HepG2 (cell line): ENCODE data around the gene IRX3. TPM values are rescaled to one million over a fixed set of nuclear protein-coding genes. Genes with fewer than 3 reads are reported as not detected.

ENCODE experiments used
- CBX1 ChIP-seq: IDR thresholded peaks from one replicate; pipeline ENCODE4 v1.6.1; 2016; ENCODE audit warnings: antibody characterized with exemption, low read depth
- HOXA5 ChIP-seq: sonication (generic); formaldehyde crosslinking; IDR thresholded peaks from 2 replicates; pipeline ENCODE4 v1.4.0; 2020; ENCODE audit warnings: missing genetic modification reagents
- IKZF1 ChIP-seq: fragments of 450-650 bp; IDR thresholded peaks from 2 replicates; pipeline ENCODE4 v1.7.1; 2016
- MEIS1 ChIP-seq: sonication (generic); formaldehyde crosslinking; IDR thresholded peaks from 2 replicates; pipeline ENCODE4 v1.9.0; 2021; ENCODE audit warnings: mild to moderate bottlenecking, missing genetic modification reagents, moderate library complexity, borderline replicate concordance
- NR2F2 ChIP-seq: IDR thresholded peaks from 2 replicates; pipeline ENCODE4 v1.6.1; 2012; ENCODE audit warnings: low read depth, inconsistent platforms, borderline replicate concordance
- RARA ChIP-seq: IDR thresholded peaks from 2 replicates; pipeline ENCODE4 v1.6.1; 2016; ENCODE audit warnings: missing genetic modification reagents, missing compliant biosample characterization
- RBM39 ChIP-seq: fragments of 200-400 bp; formaldehyde crosslinking; IDR thresholded peaks from one replicate; pipeline ENCODE4 v1.6.1; 2018; ENCODE audit warnings: antibody characterized with exemption, mild to moderate bottlenecking, low read depth, low read length; ENCODE audit not compliant: poor library complexity, severe bottlenecking
- RNF2 ChIP-seq: fragments of 450-650 bp; conservative IDR thresholded peaks from 2 replicates; pipeline ENCODE4 v1.6.1; 2016; ENCODE audit warnings: low read depth
- SIN3A ChIP-seq: IDR thresholded peaks from 2 replicates; pipeline ENCODE4 v1.6.1; 2011; ENCODE audit warnings: low read depth, mild to moderate bottlenecking, control low read depth, low read length, borderline replicate concordance
- SIN3B ChIP-seq: fragments of 150-350 bp; IDR thresholded peaks from 2 replicates; pipeline ENCODE4 v1.6.1; 2014; ENCODE audit warnings: low read length
- SNRNP70 ChIP-seq: fragments of 200-400 bp; formaldehyde crosslinking; IDR thresholded peaks from 2 replicates; pipeline ENCODE4 v1.6.1; 2017; ENCODE audit warnings: mild to moderate bottlenecking, low read depth, low read length, moderate library complexity
- TBL1XR1 ChIP-seq: fragments of 150-350 bp; IDR thresholded peaks from 2 replicates; pipeline ENCODE4 v1.6.1; 2014; ENCODE audit warnings: borderline replicate concordance, low read length; ENCODE audit not compliant: partially characterized antibody
- YY1 ChIP-seq: IDR thresholded peaks from 2 replicates; pipeline ENCODE4 v1.6.1; 2011; ENCODE audit warnings: low read length, low read depth, moderate library complexity, mild to moderate bottlenecking; ENCODE audit not compliant: insufficient read depth, insufficient replicate concordance
- ZC3H4 ChIP-seq: sonication (generic); formaldehyde crosslinking; IDR thresholded peaks from 2 replicates; pipeline ENCODE4 v1.4.0; 2020; ENCODE audit warnings: missing genetic modification reagents, borderline replicate concordance
- ZFP82 ChIP-seq: sonication (generic); formaldehyde crosslinking; IDR thresholded peaks from 2 replicates; pipeline ENCODE4 v1.5.1; 2020; ENCODE audit warnings: mild to moderate bottlenecking, missing genetic modification reagents, borderline replicate concordance
- ZNF207 ChIP-seq: fragments of 450-650 bp; IDR thresholded peaks from 2 replicates; pipeline ENCODE4 v1.6.1; 2016; ENCODE audit warnings: antibody characterized with exemption, borderline replicate concordance
- ZNF296 ChIP-seq: sonication (generic); formaldehyde crosslinking; conservative IDR thresholded peaks from 2 replicates; pipeline ENCODE4 v1.5.0; 2020; ENCODE audit warnings: mild to moderate bottlenecking, missing genetic modification reagents
- ZNF550 ChIP-seq: sonication (generic); formaldehyde crosslinking; IDR thresholded peaks from 2 replicates; pipeline ENCODE4 v1.4.0; 2020; ENCODE audit warnings: mild to moderate bottlenecking, missing genetic modification reagents, borderline replicate concordance
- ZNF556 ChIP-seq: sonication (generic); formaldehyde crosslinking; IDR thresholded peaks from 2 replicates; pipeline ENCODE4 v1.4.0; 2020; ENCODE audit warnings: mild to moderate bottlenecking, missing genetic modification reagents, borderline replicate concordance
- ZNF569 ChIP-seq: sonication (generic); formaldehyde crosslinking; IDR thresholded peaks from 2 replicates; pipeline ENCODE4 v1.5.0; 2020; ENCODE audit warnings: mild to moderate bottlenecking, missing genetic modification reagents, moderate library complexity, borderline replicate concordance
- ZNF570 ChIP-seq: sonication (generic); formaldehyde crosslinking; IDR thresholded peaks from 2 replicates; pipeline ENCODE4 v1.4.0; 2020; ENCODE audit warnings: mild to moderate bottlenecking, missing genetic modification reagents, borderline replicate concordance
- ZSCAN9 ChIP-seq: IDR thresholded peaks from 2 replicates; pipeline ENCODE4 v1.6.1; 2016; ENCODE audit warnings: borderline replicate concordance
- polyA plus RNA-seq, 8 experiments: library from polyadenylated mRNA; depleted of rRNA in 3 of 8; stranded (reverse) in 7 of 8; unstranded in 1 of 8; fragments of >200 nt; fragmentation: Illumina TruSeq in 4 of 8; extraction: Trizol in 4 of 8; gene quantifications; 2 replicates each; pipeline versions ENCODE4 v1.2.1 to v1.2.3, GENCODE V29; 2011 to 2016; ENCODE audit warnings: low read depth in 4 of 8, missing spikeins in 1 of 8, mixed read lengths in 1 of 8; ENCODE audit not compliant: insufficient read depth in 1 of 8
- total RNA-seq, 5 experiments: library from RNA; depleted of rRNA; stranded (reverse); fragments of >200 nt; fragmentation: Illumina TruSeq; extraction: Trizol; gene quantifications; 2 replicates each; pipeline ENCODE4 v1.2.3, GENCODE V29; 2016; ENCODE audit warnings: low read depth in 1 of 5
- TF ChIP-seq, protein P1 (sequence below): sonication (generic); formaldehyde crosslinking; IDR thresholded peaks from 2 replicates; pipeline ENCODE4 v1.4.0; 2020; ENCODE audit warnings: mild to moderate bottlenecking, missing genetic modification reagents
- TF ChIP-seq, protein P2 (sequence below): sonication (generic); formaldehyde crosslinking; IDR thresholded peaks from 2 replicates; pipeline ENCODE4 v1.4.0; 2020; ENCODE audit warnings: mild to moderate bottlenecking, missing genetic modification reagents
- TF ChIP-seq, protein P3 (sequence below): sonication (generic); formaldehyde crosslinking; IDR thresholded peaks from 2 replicates; pipeline ENCODE4 v1.5.1; 2020; ENCODE audit warnings: missing genetic modification reagents, mild to moderate bottlenecking, borderline replicate concordance
- TF ChIP-seq, protein P4 (sequence below): sonication (generic); formaldehyde crosslinking; IDR thresholded peaks from 2 replicates; pipeline ENCODE4 v1.5.0; 2020; ENCODE audit warnings: mild to moderate bottlenecking, missing genetic modification reagents

IRX3 gene
- total and polyA plus RNA-seq, 2 of the 13 experiments (the other 11 are each of a cell fraction or from before 2014, with no cell fraction given) = 9.2 to 16.4 TPM

DNA sequence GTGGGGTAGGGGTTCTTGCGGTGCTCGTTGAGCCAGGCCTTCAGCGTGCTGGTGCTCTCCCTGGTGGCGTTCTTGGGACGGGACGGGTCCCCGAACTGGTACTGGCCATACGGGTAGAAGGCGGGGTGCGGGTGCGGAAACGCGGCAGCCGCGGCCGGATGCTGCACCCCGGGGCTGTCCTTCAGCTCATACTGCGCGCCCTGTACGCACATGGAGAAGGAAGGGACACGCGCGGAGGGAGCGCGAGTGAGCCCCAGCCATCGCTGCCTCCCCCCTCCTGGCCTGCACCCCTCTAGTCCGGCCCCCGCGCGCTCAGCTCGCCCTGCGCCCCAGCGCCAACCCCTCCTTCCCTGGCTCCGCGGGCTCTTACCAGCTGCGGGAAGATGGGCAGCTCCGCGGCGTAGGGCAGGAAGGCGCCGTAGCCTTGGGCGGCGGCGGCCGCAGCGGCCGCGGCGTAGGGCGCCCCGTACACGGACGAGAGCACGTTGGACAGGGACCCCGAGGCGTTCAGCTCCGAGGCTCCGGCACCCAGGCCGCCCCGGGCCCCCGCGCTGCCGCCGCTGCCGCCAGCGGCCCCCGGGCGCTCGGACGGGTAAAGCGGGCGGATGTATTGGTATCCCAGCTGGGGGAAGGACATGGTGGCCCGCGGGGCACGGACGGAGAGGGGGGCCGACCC lies 1.0 kb downstream of the IRX3 start (continued):
- TF ChIP-seq ZNF550 (CRISPR knock-in tag) (no peak), RARA (CRISPR knock-in tag) (no peak), TBL1XR1 (no peak), RNF2 (no peak; the same call in 1 of the 2 replicates), ZNF207 (no peak), ZSCAN9 (CRISPR knock-in tag) (0 out of 2 replicates have a peak, but pooled peaks have one; percentile 19), IKZF1 (no peak), HOXA5 (CRISPR knock-in tag) (no peak), ZFP82 (no peak; the same call in 1 of the 2 replicates), NR2F2 (no peak), YY1 (peak; percentile 4), CBX1 (no peak), SIN3B (no peak), ZNF296 (no peak), ZNF556 (CRISPR knock-in tag) (no peak), RBM39 (no peak), ZNF569 (no peak), MEIS1 (CRISPR knock-in tag) (peak; percentile 48; the same call in 1 of the 2 replicates), ZNF570 (CRISPR knock-in tag) (no peak), ZC3H4 (CRISPR knock-in tag) (no peak), SNRNP70 (no peak), SIN3A (no peak)
- TF ChIP-seq, protein P1, sequence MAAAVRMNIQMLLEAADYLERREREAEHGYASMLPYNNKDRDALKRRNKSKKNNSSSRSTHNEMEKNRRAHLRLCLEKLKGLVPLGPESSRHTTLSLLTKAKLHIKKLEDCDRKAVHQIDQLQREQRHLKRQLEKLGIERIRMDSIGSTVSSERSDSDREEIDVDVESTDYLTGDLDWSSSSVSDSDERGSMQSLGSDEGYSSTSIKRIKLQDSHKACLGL (CRISPR knock-in tag) = no peak; the same call in 1 of the 2 replicates
- TF ChIP-seq, protein P2, sequence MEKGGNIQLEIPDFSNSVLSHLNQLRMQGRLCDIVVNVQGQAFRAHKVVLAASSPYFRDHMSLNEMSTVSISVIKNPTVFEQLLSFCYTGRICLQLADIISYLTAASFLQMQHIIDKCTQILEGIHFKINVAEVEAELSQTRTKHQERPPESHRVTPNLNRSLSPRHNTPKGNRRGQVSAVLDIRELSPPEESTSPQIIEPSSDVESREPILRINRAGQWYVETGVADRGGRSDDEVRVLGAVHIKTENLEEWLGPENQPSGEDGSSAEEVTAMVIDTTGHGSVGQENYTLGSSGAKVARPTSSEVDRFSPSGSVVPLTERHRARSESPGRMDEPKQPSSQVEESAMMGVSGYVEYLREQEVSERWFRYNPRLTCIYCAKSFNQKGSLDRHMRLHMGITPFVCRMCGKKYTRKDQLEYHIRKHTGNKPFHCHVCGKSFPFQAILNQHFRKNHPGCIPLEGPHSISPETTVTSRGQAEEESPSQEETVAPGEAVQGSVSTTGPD (CRISPR knock-in tag) = no peak
- TF ChIP-seq, protein P3, sequence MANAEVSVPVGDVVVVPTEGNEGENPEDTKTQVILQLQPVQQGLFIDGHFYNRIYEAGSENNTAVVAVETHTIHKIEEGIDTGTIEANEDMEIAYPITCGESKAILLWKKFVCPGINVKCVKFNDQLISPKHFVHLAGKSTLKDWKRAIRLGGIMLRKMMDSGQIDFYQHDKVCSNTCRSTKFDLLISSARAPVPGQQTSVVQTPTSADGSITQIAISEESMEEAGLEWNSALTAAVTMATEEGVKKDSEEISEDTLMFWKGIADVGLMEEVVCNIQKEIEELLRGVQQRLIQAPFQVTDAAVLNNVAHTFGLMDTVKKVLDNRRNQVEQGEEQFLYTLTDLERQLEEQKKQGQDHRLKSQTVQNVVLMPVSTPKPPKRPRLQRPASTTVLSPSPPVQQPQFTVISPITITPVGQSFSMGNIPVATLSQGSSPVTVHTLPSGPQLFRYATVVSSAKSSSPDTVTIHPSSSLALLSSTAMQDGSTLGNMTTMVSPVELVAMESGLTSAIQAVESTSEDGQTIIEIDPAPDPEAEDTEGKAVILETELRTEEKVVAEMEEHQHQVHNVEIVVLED = 0 out of 2 replicates have a peak, but pooled peaks have one; percentile 10
- TF ChIP-seq, protein P4, sequence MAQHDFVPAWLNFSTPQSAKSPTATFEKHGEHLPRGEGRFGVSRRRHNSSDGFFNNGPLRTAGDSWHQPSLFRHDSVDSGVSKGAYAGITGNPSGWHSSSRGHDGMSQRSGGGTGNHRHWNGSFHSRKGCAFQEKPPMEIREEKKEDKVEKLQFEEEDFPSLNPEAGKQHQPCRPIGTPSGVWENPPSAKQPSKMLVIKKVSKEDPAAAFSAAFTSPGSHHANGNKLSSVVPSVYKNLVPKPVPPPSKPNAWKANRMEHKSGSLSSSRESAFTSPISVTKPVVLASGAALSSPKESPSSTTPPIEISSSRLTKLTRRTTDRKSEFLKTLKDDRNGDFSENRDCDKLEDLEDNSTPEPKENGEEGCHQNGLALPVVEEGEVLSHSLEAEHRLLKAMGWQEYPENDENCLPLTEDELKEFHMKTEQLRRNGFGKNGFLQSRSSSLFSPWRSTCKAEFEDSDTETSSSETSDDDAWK (CRISPR knock-in tag) = no peak
